DMS79 (cell line): ENCODE data around the gene PPARA.
A peak's percentile ranks its signal among the peaks of the same experiment; 100 is the strongest.

Source experiments
- DNase-seq: peaks from one replicate; lab custom pipeline; 2025; lab: John Stamatoyannopoulos, UW

Gene PPARA

GRCh38 chr22:46143491-46144147 is 6.7 kb upstream of the PPARA start:
- DNase-seq, result no peak

DNA sequence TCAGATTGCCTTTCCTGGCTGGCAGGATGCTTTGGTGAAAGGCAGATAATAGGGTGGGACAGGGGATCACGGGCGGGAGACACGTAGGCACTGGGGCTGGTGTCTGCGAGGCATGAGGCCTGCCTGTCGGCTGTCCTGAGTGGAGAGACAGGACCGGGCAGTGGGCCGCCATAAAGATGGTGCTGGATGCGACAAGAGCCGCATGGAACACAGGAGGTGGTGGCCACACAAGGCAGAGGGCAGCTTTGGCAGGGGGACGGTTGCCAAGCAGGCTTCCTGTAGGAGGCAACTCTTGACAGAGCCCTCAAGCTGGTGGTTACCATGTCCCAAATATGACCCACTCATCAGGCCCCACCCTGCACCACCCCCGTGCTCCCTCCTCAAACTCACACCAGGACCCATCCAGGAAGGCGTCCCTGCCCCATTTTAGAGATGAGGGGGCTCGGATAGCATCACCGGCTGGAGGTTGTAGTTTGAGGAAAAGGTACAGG is 4.9 kb upstream of the PPARA start:
- no peak for DNase-seq

- DNase-seq, result no peak
Observed at GRCh38 chr22:46145896-46146295, 4.4 kb upstream of the PPARA start.

GRCh38 chr22:46146329-46146728 is 4.0 kb upstream of the PPARA start:
- no peak for DNase-seq

DNA sequence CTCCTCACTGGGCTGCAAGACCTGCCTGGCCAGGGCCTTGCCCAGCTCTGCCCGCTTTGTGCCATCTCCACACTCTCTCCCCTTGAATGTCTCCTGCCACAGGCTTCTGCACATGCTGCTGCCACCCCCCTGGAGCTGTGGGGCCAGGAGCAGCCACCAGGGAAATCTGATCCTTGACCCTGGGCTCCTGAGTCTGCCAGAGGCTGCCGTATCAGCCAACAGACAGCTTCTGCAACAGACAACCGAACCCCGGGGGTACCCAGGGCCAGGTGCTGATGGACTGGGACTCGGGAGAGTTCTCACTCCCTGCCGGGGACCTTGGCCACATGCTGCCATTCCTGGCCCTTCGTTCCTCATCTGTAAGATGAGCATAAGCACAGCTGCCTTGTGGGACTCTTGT is 3.3 kb upstream of the PPARA start:
- DNase-seq, result no peak

- no peak for DNase-seq
Observed at GRCh38 chr22:46147471-46148267, 2.7 kb upstream of the PPARA start.

DNA sequence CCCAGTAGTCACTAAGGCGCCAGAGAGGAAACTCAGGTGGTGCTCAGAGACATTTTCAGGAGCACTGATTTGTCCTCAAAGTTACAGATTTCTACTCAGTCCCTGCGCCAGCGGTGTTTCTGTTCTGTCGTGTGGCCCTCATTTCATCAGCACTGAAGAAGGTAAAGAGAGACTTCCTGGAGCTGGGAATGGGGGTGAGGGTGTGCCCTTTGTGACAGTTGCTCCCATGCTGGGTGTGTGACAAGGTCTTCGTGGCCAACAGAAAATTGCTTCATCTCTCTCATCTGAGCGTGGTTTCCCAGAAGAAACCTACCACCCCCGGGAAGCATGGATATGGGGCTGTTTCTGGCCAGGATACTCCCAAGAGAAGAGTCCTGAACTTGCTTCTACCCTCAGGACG is 2.0 kb upstream of the PPARA start:
- no peak for DNase-seq

- no peak for DNase-seq
Observed at GRCh38 chr22:46148816-46149511, 1.4 kb upstream of the PPARA start.

DNA sequence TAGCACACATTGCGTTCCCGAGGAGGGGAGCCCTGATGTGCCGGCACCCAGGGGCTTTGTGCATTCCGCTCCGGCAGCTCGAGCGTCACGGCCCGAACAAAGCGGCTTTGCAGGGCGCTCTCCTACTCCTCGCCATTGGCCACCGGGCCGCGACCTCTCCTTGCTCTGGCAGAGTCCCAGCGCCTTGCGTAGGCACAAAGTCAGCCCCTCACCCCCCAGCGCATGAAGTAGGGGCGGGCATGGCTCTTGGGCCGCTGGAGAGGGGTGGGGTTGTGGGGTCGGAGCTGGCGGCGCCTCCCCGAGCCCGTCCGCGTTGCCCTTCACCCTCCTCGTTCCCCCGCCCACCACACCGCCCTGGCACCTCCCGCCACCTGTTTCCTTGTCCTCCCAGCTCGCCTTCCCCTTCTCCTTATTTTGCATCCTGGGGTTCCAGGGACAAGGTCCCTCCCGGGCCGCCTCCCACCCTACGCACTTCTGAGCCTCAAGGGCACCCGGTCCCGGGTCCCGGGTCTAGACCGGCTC is 753 bp upstream of the PPARA start:
- DNase-seq, result no peak

GRCh38 chr22:46150655-46151477 is 540 bp downstream of the PPARA start:
- DNase-seq, result no peak

DNA sequence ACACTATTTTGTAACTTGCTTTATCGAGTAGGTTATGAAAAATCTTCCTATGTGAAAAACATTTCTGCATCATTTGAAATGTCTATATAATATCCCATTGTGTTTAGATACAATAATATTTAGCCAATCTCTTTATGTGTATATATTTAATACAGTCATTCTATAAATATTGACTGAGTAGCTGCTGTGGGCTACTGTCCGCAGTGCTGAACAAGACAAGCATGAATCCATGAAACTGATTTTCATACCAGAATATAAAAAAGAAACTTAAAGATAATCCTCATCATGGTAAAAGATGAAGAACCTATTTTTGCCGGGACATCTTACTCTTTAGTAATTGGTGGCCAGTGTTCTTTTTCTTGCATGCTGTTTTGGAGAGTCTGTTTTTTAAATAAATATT is 3.6 kb downstream of the PPARA start:
- no peak for DNase-seq

GRCh38 chr22:46156031-46156430 is 5.7 kb downstream of the PPARA start:
- no peak for DNase-seq

GRCh38 chr22:46158283-46158682 is 8.0 kb downstream of the PPARA start:
- DNase-seq, result no peak

GRCh38 chr22:46159212-46159611 is 8.9 kb downstream of the PPARA start:
- no peak for DNase-seq

GRCh38 chr22:46159777-46160176 is 9.5 kb downstream of the PPARA start:
- peak; percentile 15 for DNase-seq

DNA sequence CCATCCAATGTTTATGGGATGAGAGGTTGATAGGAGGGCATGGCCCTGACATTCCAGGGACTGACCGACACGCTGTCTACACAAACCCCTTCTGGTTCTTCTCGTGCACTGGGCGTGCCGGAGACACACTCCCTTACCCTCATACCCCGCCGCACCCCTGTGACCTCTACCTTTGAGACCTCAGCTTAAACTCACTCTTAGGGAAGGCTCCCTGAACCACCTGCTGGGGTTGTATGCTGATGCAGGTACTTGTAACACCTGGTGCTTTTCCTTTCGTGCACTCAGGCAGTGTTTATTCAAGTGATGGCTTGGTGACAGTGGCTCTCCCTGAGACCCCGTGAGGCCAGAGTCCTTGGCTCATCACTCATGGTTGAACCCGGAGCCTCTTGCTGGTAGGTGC is 12.0 kb downstream of the PPARA start:
- no peak for DNase-seq

DNA sequence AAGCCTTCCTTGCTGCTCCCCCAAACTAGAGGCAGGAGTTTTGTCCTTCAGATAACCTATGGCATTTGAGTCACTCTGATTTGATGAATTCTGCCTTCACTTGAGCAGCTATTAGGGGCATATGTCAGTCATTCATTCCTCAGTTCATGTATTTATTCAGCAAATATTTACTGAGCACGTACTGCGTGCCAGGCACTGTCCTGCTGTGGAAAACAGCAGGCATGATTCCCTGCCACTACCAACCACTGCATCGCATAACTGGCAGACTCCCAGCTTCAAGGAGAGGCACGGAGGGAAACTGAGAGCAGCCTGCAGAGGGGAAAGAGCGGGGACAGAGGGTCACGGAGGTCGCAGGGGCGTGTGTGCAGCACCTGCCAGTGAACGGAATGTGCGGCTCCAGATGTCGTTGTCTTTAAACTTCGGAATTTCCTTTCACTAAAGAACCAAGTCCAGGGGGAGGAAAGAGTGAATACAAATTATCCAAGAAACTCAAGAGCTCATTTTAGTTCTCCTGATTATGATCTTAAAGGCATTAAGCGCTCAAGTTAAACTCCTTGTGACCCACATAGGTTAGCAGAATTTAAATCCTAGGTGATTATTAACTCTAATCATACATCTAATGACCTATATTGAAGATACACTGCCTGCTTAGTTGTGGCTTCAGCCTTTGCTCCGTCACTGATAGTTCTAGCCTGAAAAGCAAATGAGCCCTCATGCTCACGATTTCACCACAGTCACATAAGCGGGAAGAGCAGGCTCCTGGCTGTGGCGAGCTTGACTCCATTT is 12.6 kb downstream of the PPARA start:
- no peak for DNase-seq

GRCh38 chr22:46163557-46163888 is 13.2 kb downstream of the PPARA start:
- no peak for DNase-seq

- no peak for DNase-seq
Observed at GRCh38 chr22:46165977-46166376, 15.7 kb downstream of the PPARA start.

DNA sequence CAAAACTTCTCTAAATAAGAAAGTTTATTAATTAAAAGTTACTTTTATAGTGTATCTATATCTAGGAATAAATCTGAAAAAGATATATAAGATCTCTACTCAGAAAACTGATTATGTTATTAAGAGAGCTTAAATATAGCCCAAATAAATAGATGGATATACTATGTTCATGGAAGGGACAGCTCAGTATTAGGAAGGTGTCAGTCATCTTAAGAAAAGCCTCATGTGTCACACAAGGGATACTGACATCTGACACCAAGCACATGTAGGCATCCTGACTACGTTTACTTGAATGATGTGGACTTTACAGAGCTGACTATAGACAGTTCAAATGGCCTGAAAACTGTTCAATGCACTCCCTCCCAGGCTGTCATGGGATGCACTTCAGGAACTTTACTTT is 19.3 kb downstream of the PPARA start:
- no peak for DNase-seq

- no peak for DNase-seq
Observed at GRCh38 chr22:46171940-46172339, 21.6 kb downstream of the PPARA start.
